ENCODE results near the gene PLA2G12B.

The PLA2G12B gene

DNA sequence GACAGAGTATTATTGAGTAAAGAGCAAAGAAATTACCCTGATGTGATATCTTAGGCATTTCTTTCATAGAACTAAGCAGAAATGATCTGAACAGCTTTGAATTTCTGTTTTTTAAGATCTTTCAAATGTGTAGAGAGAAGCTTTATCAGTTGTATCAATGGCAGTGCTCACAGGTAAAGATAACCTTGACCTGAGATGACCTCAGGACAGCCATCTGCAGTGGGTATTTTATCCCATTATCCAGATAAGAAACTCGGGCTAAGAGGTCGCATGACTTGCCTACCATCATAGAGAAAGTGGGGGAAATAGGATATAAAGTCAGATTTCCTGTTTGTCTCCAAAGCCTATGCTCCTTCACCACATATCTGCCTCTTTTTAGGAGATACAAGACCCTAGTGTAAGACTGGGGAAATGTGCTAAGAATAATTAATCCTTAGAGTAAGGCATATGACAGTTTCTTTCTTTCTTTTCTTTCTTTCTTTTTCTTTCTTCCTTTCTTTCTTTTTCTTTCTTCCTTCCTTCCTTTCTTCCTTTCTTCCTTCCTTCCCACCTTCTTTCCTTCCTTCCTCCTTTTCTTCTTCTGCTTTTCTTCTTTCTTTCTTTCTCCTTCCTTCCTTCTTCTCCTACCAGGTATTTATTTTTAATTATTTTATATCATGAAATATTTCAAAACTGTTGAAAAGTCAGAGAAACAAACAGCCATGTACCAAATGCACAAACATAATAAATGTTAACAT, 10.9 kb downstream of the PLA2G12B start:
- WGBS, 2 donors (ENCODE audit: extremely low coverage in 2 of 2, insufficient read length in 2 of 2, insufficient replicate concordance in 1 of 2) = no CpG with 5 or more reads among the region's 2 CpGs
- Histone ChIP-seq H3K27ac (replicated peaks; ENCODE audit: low read length) (no peak overlapping the region), H3K14ac (ENCODE audit: low read length) (no peak overlapping the region), H3K4me2 (ENCODE audit: insufficient read depth, low read length, poor library complexity, severe bottlenecking) (no peak overlapping the region), H3K27me3 (ENCODE audit: control insufficient read depth in 3 of 3, insufficient read depth in 3 of 3, low read depth in 1 of 3, low read length in 3 of 3) (peaks cover 0 to 7% (median 0%) of the 10 kb centered on the region in 3 experiments), H2BK5ac (ENCODE audit: low read length) (no peak overlapping the region), H2BK12ac (ENCODE audit: low read length) (no peak overlapping the region), H4K8ac (ENCODE audit: low read depth, low read length) (no peak overlapping the region), H2AFZ (ENCODE audit: low read length) (no peak overlapping the region), H2BK15ac (ENCODE audit: low read length) (no peak overlapping the region), H3K4me1 (ENCODE audit: control insufficient read depth in 2 of 2, insufficient read depth in 1 of 2, low read depth in 1 of 2, low read length in 2 of 2) (no peaks in the 10 kb centered on the region), H2AK5ac (ENCODE audit: low read depth, low read length) (no peak overlapping the region), H2BK120ac (ENCODE audit: low read depth, low read length) (no peak overlapping the region), H3K9me3 (replicated peaks in 1 of 2; ENCODE audit: control insufficient read depth in 2 of 2, insufficient read depth in 1 of 2, low read depth in 1 of 2, low read length in 2 of 2) (no peaks in the 10 kb centered on the region), H3K23ac (ENCODE audit: low read depth, low read length, poor library complexity) (no peak overlapping the region), H3K36me3 (replicated peaks in 1 of 2; ENCODE audit: control insufficient read depth in 2 of 2, insufficient read depth in 2 of 2, low read length in 2 of 2) (no peaks in the 10 kb centered on the region), H4K91ac (ENCODE audit: low read depth, low read length, poor library complexity) (no peak overlapping the region), H3K9ac (ENCODE audit: low read depth, low read length, poor library complexity) (no peak overlapping the region), H3K4me3 (ENCODE audit: low read length in 2 of 2) (no peak overlapping the region), H3K4ac (ENCODE audit: low read length) (no peak overlapping the region), H3K18ac (ENCODE audit: low read length) (no peak overlapping the region), H3K79me1 (ENCODE audit: low read depth, low read length) (no peaks in the 10 kb centered on the region)
- DNase-seq (ENCODE audit: low spot score) = no peak

DNA sequence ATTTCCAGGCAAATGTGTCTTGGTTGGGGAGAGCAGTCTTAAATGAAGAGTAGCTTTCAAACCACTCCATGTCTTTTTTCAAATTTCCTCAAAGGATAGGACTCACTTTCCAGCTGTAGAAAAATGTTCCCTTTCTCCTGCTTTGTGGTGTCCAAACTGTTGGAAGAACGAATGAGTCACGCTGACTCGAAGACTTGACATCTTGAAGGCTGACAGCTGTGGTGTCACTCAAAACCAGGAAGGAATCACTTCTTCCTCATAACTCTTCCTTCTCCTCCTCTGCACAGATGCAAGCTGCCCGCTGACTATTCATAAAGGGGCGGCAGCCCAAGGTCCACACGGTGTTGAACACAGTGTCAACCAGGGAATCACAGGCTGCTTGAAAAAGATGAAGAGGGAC, 19.2 kb downstream of the PLA2G12B start:
- no peaks in the 10 kb centered on the region for H3K4me1 ChIP-seq (ENCODE audit: control insufficient read depth in 2 of 2, insufficient read depth in 1 of 2, low read depth in 1 of 2, low read length in 2 of 2)
- H4K91ac ChIP-seq (ENCODE audit: low read depth, low read length, poor library complexity) = no peak overlapping the region
- H2BK15ac ChIP-seq (ENCODE audit: low read length) = no peak overlapping the region
- H3K14ac ChIP-seq (ENCODE audit: low read length) = no peak overlapping the region
- no peaks in the 10 kb centered on the region for H3K79me1 ChIP-seq (ENCODE audit: low read depth, low read length)
- WGBS, 2 donors (ENCODE audit: extremely low coverage in 2 of 2, insufficient read length in 2 of 2, insufficient replicate concordance in 1 of 2) = no CpG with 5 or more reads among the region's 6 CpGs
- no peak overlapping the region for H3K18ac ChIP-seq (ENCODE audit: low read length)
- no peak overlapping the region for H3K27ac ChIP-seq (replicated peaks; ENCODE audit: low read length)
- H3K27me3 ChIP-seq (ENCODE audit: control insufficient read depth in 3 of 3, insufficient read depth in 3 of 3, low read depth in 1 of 3, low read length in 3 of 3) = no peaks in the 10 kb centered on the region
- no peak overlapping the region for H2AK5ac ChIP-seq (ENCODE audit: low read depth, low read length)
- no peak overlapping the region for H3K4me3 ChIP-seq (ENCODE audit: low read length in 2 of 2)
- H2BK12ac ChIP-seq (ENCODE audit: low read length) = no peak overlapping the region
- no peak overlapping the region for H2BK120ac ChIP-seq (ENCODE audit: low read depth, low read length)
- no peaks in the 10 kb centered on the region for H3K9me3 ChIP-seq (replicated peaks in 1 of 2; ENCODE audit: control insufficient read depth in 2 of 2, insufficient read depth in 1 of 2, low read depth in 1 of 2, low read length in 2 of 2)
- H3K4me2 ChIP-seq (ENCODE audit: insufficient read depth, low read length, poor library complexity, severe bottlenecking) = no peak overlapping the region
- no peaks in the 10 kb centered on the region for H3K36me3 ChIP-seq (replicated peaks in 1 of 2; ENCODE audit: control insufficient read depth in 2 of 2, insufficient read depth in 2 of 2, low read length in 2 of 2)
- H2AFZ ChIP-seq (ENCODE audit: low read length) = no peak overlapping the region
- H4K8ac ChIP-seq (ENCODE audit: low read depth, low read length) = no peak overlapping the region
- H3K9ac ChIP-seq (ENCODE audit: low read depth, low read length, poor library complexity) = no peak overlapping the region
- H3K4ac ChIP-seq (ENCODE audit: low read length) = no peak overlapping the region
- DNase-seq (ENCODE audit: low spot score) = no peak
- no peak overlapping the region for H3K23ac ChIP-seq (ENCODE audit: low read depth, low read length, poor library complexity)
- no peak overlapping the region for H2BK5ac ChIP-seq (ENCODE audit: low read length)

DNA sequence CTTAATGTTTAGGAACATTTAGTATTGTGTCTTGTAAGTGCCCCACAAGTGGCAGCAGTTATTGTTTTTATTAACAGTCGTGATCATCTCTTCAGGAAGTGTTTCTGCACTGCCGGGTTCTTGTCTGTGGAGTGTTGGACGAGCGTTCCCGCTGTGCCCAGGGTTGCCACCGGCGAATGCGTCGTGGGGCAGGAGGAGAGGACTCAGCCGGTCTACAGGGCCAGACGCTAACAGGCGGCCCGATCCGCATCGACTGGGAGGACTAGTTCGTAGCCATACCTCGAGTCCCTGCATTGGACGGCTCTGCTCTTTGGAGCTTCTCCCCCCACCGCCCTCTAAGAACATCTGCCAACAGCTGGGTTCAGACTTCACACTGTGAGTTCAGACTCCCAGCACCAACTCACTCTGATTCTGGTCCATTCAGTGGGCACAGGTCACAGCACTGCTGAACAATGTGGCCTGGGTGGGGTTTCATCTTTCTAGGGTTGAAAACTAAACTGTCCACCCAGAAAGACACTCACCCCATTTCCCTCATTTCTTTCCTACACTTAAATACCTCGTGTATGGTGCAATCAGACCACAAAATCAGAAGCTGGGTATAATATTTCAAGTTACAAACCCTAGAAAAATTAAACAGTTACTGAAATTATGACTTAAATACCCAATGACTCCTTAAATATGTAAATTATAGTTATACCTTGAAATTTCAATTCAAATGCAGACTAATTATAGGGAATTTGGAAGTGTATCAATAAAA, 22.2 kb downstream of the PLA2G12B start:
- no CpG with 5 or more reads among the region's 20 CpGs for WGBS, 2 donors (ENCODE audit: extremely low coverage in 2 of 2, insufficient read length in 2 of 2, insufficient replicate concordance in 1 of 2)
- no peak overlapping the region for H2BK5ac ChIP-seq (ENCODE audit: low read length)
- H3K9me3 ChIP-seq (replicated peaks in 1 of 2; ENCODE audit: control insufficient read depth in 2 of 2, insufficient read depth in 1 of 2, low read depth in 1 of 2, low read length in 2 of 2) = no peaks in the 10 kb centered on the region
- H3K9ac ChIP-seq (ENCODE audit: low read depth, low read length, poor library complexity) = no peak overlapping the region
- H3K79me1 ChIP-seq (ENCODE audit: low read depth, low read length) = no peaks in the 10 kb centered on the region
- H2BK120ac ChIP-seq (ENCODE audit: low read depth, low read length) = no peak overlapping the region
- no peak overlapping the region for H3K4me2 ChIP-seq (ENCODE audit: insufficient read depth, low read length, poor library complexity, severe bottlenecking)
- no peak overlapping the region for H4K91ac ChIP-seq (ENCODE audit: low read depth, low read length, poor library complexity)
- H3K4ac ChIP-seq (ENCODE audit: low read length) = no peak overlapping the region
- no peak overlapping the region for H3K23ac ChIP-seq (ENCODE audit: low read depth, low read length, poor library complexity)
- no peak overlapping the region for H2BK15ac ChIP-seq (ENCODE audit: low read length)
- H2AFZ ChIP-seq (ENCODE audit: low read length) = no peak overlapping the region
- H4K8ac ChIP-seq (ENCODE audit: low read depth, low read length) = no peak overlapping the region
- H3K27me3 ChIP-seq (ENCODE audit: control insufficient read depth in 3 of 3, insufficient read depth in 3 of 3, low read depth in 1 of 3, low read length in 3 of 3) = no peaks in the 10 kb centered on the region
- no peak overlapping the region for H3K4me3 ChIP-seq (ENCODE audit: low read length in 2 of 2)
- H3K4me1 ChIP-seq (ENCODE audit: control insufficient read depth in 2 of 2, insufficient read depth in 1 of 2, low read depth in 1 of 2, low read length in 2 of 2) = no peaks in the 10 kb centered on the region
- no peak overlapping the region for H3K18ac ChIP-seq (ENCODE audit: low read length)
- DNase-seq (ENCODE audit: low spot score) = no peak
- no peak overlapping the region for H2AK5ac ChIP-seq (ENCODE audit: low read depth, low read length)
- H3K36me3 ChIP-seq (replicated peaks in 1 of 2; ENCODE audit: control insufficient read depth in 2 of 2, insufficient read depth in 2 of 2, low read length in 2 of 2) = no peaks in the 10 kb centered on the region
- H2BK12ac ChIP-seq (ENCODE audit: low read length) = no peak overlapping the region
- no peak overlapping the region for H3K27ac ChIP-seq (replicated peaks; ENCODE audit: low read length)
- H3K14ac ChIP-seq (ENCODE audit: low read length) = no peak overlapping the region

DNA sequence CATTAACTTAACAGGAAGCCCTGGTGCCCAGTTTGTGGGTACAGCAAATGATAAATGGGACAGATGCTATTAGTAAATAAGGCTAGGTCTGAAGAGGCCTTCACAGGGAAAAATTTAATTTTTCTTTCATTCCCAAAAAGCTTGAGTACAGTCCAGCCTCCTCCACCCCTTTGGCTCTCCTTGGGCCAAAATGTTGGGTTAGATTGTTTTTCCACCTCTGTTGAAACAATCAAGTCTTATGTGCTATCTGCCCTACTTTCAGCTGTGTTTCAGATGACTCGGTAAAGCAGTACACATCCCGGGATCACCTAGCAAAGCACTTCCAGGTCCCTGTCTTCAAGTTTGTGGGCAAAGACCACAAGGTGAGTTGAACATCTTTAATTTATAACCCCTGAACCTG, 24.3 kb downstream of the PLA2G12B start:
- no peak overlapping the region for H2AK5ac ChIP-seq (ENCODE audit: low read depth, low read length)
- no peaks in the 10 kb centered on the region for H3K79me1 ChIP-seq (ENCODE audit: low read depth, low read length)
- H2BK15ac ChIP-seq (ENCODE audit: low read length) = no peak overlapping the region
- no peak overlapping the region for H2BK12ac ChIP-seq (ENCODE audit: low read length)
- H3K18ac ChIP-seq (ENCODE audit: low read length) = no peak overlapping the region
- H4K8ac ChIP-seq (ENCODE audit: low read depth, low read length) = no peak overlapping the region
- H3K27ac ChIP-seq (replicated peaks; ENCODE audit: low read length) = no peak overlapping the region
- no peak overlapping the region for H3K4me2 ChIP-seq (ENCODE audit: insufficient read depth, low read length, poor library complexity, severe bottlenecking)
- H3K4ac ChIP-seq (ENCODE audit: low read length) = no peak overlapping the region
- no peak overlapping the region for H3K14ac ChIP-seq (ENCODE audit: low read length)
- no peaks in the 10 kb centered on the region for H3K9me3 ChIP-seq (replicated peaks in 1 of 2; ENCODE audit: control insufficient read depth in 2 of 2, insufficient read depth in 1 of 2, low read depth in 1 of 2, low read length in 2 of 2)
- H3K36me3 ChIP-seq (replicated peaks in 1 of 2; ENCODE audit: control insufficient read depth in 2 of 2, insufficient read depth in 2 of 2, low read length in 2 of 2) = no peaks in the 10 kb centered on the region
- H3K9ac ChIP-seq (ENCODE audit: low read depth, low read length, poor library complexity) = no peak overlapping the region
- peaks cover 0 to 4% (median 0%) of the 10 kb centered on the region in 3 experiments for H3K27me3 ChIP-seq (ENCODE audit: control insufficient read depth in 3 of 3, insufficient read depth in 3 of 3, low read depth in 1 of 3, low read length in 3 of 3)
- no peak overlapping the region for H4K91ac ChIP-seq (ENCODE audit: low read depth, low read length, poor library complexity)
- DNase-seq (ENCODE audit: low spot score) = no peak
- no CpG with 5 or more reads among the region's 2 CpGs for WGBS, 2 donors (ENCODE audit: extremely low coverage in 2 of 2, insufficient read length in 2 of 2, insufficient replicate concordance in 1 of 2)
- no peak overlapping the region for H3K23ac ChIP-seq (ENCODE audit: low read depth, low read length, poor library complexity)
- no peak overlapping the region for H2BK120ac ChIP-seq (ENCODE audit: low read depth, low read length)
- no peak overlapping the region for H2BK5ac ChIP-seq (ENCODE audit: low read length)
- H2AFZ ChIP-seq (ENCODE audit: low read length) = no peak overlapping the region
- no peaks in the 10 kb centered on the region for H3K4me1 ChIP-seq (ENCODE audit: control insufficient read depth in 2 of 2, insufficient read depth in 1 of 2, low read depth in 1 of 2, low read length in 2 of 2)
- H3K4me3 ChIP-seq (ENCODE audit: low read length in 2 of 2) = no peak overlapping the region

Measured in neuronal stem cell (in vitro differentiated cells).